Omental fat pad (tissue), 4 donors: ENCODE results near the gene PHF12. TPM values are rescaled to one million over a fixed set of nuclear protein-coding genes. Genes with fewer than 3 reads are reported as not detected.
"Not testable (repeated sequence)": the region's sequence is repeated elsewhere in the genome, so short reads cannot be mapped to it uniquely, and the experiment has no call there.

Experiments used
- ATAC-seq: fragments of 150-250 bp; one replicate; pipeline ENCODE4 v1.9.1; 2016; ENCODE audit warnings: mild to moderate bottlenecking, moderate library complexity; ENCODE audit not compliant: low FRiP score
- DNase-seq: peaks from one replicate; pipeline ENCODE4 v3.0.0-alpha.2; 2019; ENCODE audit warnings: low spot score
- total RNA-seq, 4 donors: library from RNA; depleted of rRNA; stranded (reverse); fragments of >200 nt; gene quantifications; one replicate each; pipeline ENCODE4 v1.1.0, GENCODE V29; 2016
- TF ChIP-seq, protein P1 (sequence below), 3 donors: fragments of 450-650 bp; IDR thresholded peaks; one replicate each; pipeline ENCODE4 v1.5.1; 2016 to 2017; ENCODE audit warnings: antibody characterized with exemption in 3 of 3, mild to moderate bottlenecking in 3 of 3, moderate library complexity in 2 of 3

PHF12 gene
- total RNA-seq, 4 donors from 2014 or later = 15.6 to 47.1 (median 27.6) TPM

GRCh38 chr17:28935744-28936460 is 15.4 kb downstream of the PHF12 start:
- TF ChIP-seq, protein P1, sequence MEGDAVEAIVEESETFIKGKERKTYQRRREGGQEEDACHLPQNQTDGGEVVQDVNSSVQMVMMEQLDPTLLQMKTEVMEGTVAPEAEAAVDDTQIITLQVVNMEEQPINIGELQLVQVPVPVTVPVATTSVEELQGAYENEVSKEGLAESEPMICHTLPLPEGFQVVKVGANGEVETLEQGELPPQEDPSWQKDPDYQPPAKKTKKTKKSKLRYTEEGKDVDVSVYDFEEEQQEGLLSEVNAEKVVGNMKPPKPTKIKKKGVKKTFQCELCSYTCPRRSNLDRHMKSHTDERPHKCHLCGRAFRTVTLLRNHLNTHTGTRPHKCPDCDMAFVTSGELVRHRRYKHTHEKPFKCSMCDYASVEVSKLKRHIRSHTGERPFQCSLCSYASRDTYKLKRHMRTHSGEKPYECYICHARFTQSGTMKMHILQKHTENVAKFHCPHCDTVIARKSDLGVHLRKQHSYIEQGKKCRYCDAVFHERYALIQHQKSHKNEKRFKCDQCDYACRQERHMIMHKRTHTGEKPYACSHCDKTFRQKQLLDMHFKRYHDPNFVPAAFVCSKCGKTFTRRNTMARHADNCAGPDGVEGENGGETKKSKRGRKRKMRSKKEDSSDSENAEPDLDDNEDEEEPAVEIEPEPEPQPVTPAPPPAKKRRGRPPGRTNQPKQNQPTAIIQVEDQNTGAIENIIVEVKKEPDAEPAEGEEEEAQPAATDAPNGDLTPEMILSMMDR (IDR thresholded peaks at IDR 0.05) = no peak
- no peak for ATAC-seq
- DNase-seq = no peak

GRCh38 chr17:28934508-28934907 is 16.8 kb downstream of the PHF12 start:
- DNase-seq, ATAC-seq: not testable (repeated sequence)

DNA sequence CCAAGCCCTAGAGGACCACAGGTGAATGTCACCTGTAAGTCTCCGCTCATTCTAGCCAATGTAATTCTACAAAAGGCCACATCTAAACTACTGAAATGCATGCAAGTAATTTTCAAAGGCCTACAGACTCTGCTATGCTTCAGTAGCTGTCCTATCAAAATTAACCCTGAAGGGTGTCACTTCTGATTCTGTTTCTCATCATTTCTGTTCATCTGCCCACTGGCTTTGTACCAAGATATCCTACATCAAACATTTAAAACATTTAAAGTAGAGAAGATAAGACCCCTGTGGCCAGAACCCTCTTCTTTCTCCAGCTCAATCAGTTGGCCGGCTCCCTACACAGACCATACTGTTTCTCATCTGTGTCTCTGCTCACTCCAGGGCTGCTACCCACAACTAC is 21.5 kb downstream of the PHF12 start:
- TF ChIP-seq, protein P1 (IDR thresholded peaks at IDR 0.05) = no peak
- DNase-seq = no peak
- ATAC-seq = no peak

DNA sequence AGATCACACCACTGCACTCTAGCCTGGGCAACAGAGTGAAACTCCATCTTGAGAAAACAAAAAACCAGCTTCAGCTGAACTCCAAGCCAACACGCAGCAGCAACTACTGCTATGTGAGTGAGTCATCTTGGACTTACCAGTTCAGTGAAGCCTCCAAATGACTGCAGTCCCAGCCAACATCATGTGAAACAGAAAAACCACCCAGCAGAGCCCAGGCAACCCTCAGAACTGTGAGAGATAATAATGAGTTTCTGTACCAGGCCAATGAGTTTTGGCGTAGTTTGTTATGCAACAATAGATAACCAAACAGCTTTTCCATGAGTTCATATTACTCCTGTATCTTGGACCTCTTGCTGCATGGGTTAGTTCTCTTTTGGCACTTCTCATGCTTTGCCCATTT is 23.3 kb downstream of the PHF12 start:
- TF ChIP-seq, protein P1 (IDR thresholded peaks at IDR 0.05) = no peak
- DNase-seq (no peak), ATAC-seq (no peak)

DNA sequence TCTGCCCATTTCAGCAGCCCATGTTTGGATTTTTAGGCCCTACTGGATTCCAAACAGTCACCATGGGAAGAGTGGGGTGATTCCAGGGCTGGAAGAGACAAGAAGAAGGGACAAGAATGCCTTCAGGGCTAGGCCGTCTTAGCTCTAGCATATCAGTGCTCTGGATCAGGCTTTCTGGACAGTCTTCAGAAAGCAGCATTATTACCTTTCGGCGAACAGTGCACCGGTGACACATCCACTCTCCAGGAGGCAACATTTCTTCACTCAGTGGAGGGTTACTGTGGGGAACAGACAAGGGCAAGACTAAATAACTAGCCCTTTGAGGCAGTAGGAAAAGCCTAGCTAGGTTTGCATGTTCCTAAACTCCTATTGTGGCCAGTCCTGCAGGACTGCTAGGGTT is 24.5 kb downstream of the PHF12 start:
- no peak for ATAC-seq
- DNase-seq = no peak
- TF ChIP-seq, protein P1 (IDR thresholded peaks at IDR 0.05) = no peak

DNA sequence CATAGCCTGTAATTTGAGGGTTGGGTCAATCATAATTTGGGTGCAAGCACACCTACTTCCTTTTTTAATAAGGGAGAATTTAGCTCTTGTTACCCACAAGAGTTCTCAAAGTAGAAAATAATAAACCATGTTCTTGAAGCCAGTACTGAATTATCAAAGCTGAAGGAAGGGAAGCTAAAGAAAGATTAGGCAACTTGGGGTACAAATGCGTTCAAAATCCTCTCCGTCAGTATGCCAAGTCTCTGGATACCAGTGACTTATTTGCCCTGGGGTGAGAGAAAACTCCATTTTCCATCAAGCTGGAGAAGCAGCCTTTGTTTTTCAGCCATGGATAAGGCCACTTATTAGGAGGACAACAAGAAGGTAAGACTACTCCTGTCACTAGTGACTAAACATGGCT is 25.0 kb downstream of the PHF12 start:
- no peak for ATAC-seq
- TF ChIP-seq, protein P1 (IDR thresholded peaks at IDR 0.05) = no peak

GRCh38 chr17:28925912-28926365 is 25.4 kb downstream of the PHF12 start:
- DNase-seq (no peak), ATAC-seq (no peak)
- TF ChIP-seq, protein P1 (IDR thresholded peaks at IDR 0.05) = no peak

More for the DNA sequence above, 25.0 kb downstream of the PHF12 start:
- no peak for DNase-seq
